Measurements from ENCODE around the gene PTPRK. TPM values are rescaled to one million over a fixed set of nuclear protein-coding genes. Genes with fewer than 3 reads are reported as not detected.

PTPRK gene
- total RNA-seq, 1 donor from 2014 or later: 117 TPM

GRCh38 chr6:128371136-128371535 is 149.3 kb downstream of the PTPRK start:
- no peaks in the 10 kb centered on the region for H3K36me3 ChIP-seq (ENCODE audit: control insufficient read depth, insufficient read depth, low read length)
- DNase-seq (ENCODE audit: low read depth): no peak
- H3K27me3 ChIP-seq (ENCODE audit: control insufficient read depth, insufficient read depth, low read length): no peaks in the 10 kb centered on the region
- no peak for TF ChIP-seq CTCF (IDR thresholded peaks at IDR 0.05; ENCODE audit: insufficient read depth, low read length, poor library complexity, severe bottlenecking)
- H3K4me3 ChIP-seq (ENCODE audit: low read depth, low read length): no peak overlapping the region

- Histone ChIP-seq H3K36me3 (ENCODE audit: control insufficient read depth, insufficient read depth, low read length) (no peaks in the 10 kb centered on the region), H3K4me3 (ENCODE audit: low read depth, low read length) (no peak overlapping the region), H3K27me3 (ENCODE audit: control insufficient read depth, insufficient read depth, low read length) (no peaks in the 10 kb centered on the region)
- no peak for DNase-seq (ENCODE audit: low read depth)
- TF ChIP-seq CTCF (IDR thresholded peaks at IDR 0.05; ENCODE audit: insufficient read depth, low read length, poor library complexity, severe bottlenecking): no peak
These were observed 150.3 kb downstream of the PTPRK start for GRCh38 chr6:128370072-128370471.

- H3K36me3 ChIP-seq (ENCODE audit: control insufficient read depth, insufficient read depth, low read length): no peaks in the 10 kb centered on the region
These were observed 152.0 kb downstream of the PTPRK start for GRCh38 chr6:128368213-128368944.

GRCh38 chr6:128367437-128367836 is 153.0 kb downstream of the PTPRK start:
- no peak for DNase-seq (ENCODE audit: low read depth)
- no peaks in the 10 kb centered on the region for H3K27me3 ChIP-seq (ENCODE audit: control insufficient read depth, insufficient read depth, low read length)
- H3K4me3 ChIP-seq (ENCODE audit: low read depth, low read length): no peak overlapping the region
- no peak for TF ChIP-seq CTCF (IDR thresholded peaks at IDR 0.05; ENCODE audit: insufficient read depth, low read length, poor library complexity, severe bottlenecking)
- H3K36me3 ChIP-seq (ENCODE audit: control insufficient read depth, insufficient read depth, low read length): no peaks in the 10 kb centered on the region

More at GRCh38 chr6:128368213-128368944, 152.0 kb downstream of the PTPRK start:
- Histone ChIP-seq H3K4me3 (ENCODE audit: low read depth, low read length) (no peak overlapping the region), H3K27me3 (ENCODE audit: control insufficient read depth, insufficient read depth, low read length) (no peaks in the 10 kb centered on the region)
- TF ChIP-seq CTCF (IDR thresholded peaks at IDR 0.05; ENCODE audit: insufficient read depth, low read length, poor library complexity, severe bottlenecking): no peak
- no peak for DNase-seq (ENCODE audit: low read depth)

GRCh38 chr6:128365520-128366160 is 154.8 kb downstream of the PTPRK start:
- DNase-seq (ENCODE audit: low read depth): no peak
- no peak overlapping the region for H3K4me3 ChIP-seq (ENCODE audit: low read depth, low read length)

More at GRCh38 chr6:128365520-128366160, 154.8 kb downstream of the PTPRK start:
- no peaks in the 10 kb centered on the region for H3K36me3 ChIP-seq (ENCODE audit: control insufficient read depth, insufficient read depth, low read length)
- no peak for TF ChIP-seq CTCF (IDR thresholded peaks at IDR 0.05; ENCODE audit: insufficient read depth, low read length, poor library complexity, severe bottlenecking)
- H3K27me3 ChIP-seq (ENCODE audit: control insufficient read depth, insufficient read depth, low read length): no peaks in the 10 kb centered on the region
